ENCODE results near the gene PHC2. TPM values are rescaled to one million over a fixed set of nuclear protein-coding genes. Genes with fewer than 3 reads are reported as not detected.

The PHC2 gene
- total RNA-seq, 4 donors from 2014 or later, result 52.7 to 68.9 (median 59.8) TPM

- intact Hi-C loops (cut with DNase I; ENCODE audit: low total_unique reads), result no loop called here
- peak overlapping the region; percentile 61 to 98 (median 96) for H3K27ac ChIP-seq
- peaks cover 23 to 71% (median 56%) of the 10 kb centered on the region in 4 donors for H3K4me1 ChIP-seq
- H3K36me3 ChIP-seq, result peaks cover 0 to 28% (median 15%) of the 10 kb centered on the region in 4 donors
- peak; percentile 55 for DNase-seq
- no peaks in the 10 kb centered on the region for H3K9me3 ChIP-seq
- TF ChIP-seq CTCF (IDR thresholded peaks at IDR 0.05), result no peak
- TF ChIP-seq POLR2AphosphoS5 (IDR thresholded peaks at IDR 0.05), result peak in 1 of 3 donors; percentile 24
- no peak for TF ChIP-seq POLR2A (IDR thresholded peaks at IDR 0.05)
- TF ChIP-seq EP300 (IDR thresholded peaks at IDR 0.05; ENCODE audit: low read depth), result no peak
- in situ Hi-C loops (cut with MboI; ENCODE audit: low pct_ligation_motif_present in 1 of 4, low pct_unique_long_range_greater_than_20kb in 1 of 4, low sequenced_read_pairs in 3 of 4), result no loop called here
- 68% methylated on average over 17 of the region's 17 CpGs; no CpG with 5 or more reads in 1 of the 2 donors for WGBS, 2 donors (ENCODE audit: low coverage in 1 of 2)
- no peaks in the 10 kb centered on the region for H3K27me3 ChIP-seq
- peak overlapping the region in 1 of 4 donors; percentile 7 for H3K4me3 ChIP-seq
These were observed 96.8 kb downstream of the PHC2 start for GRCh38 chr1:33334081-33334552.

- peaks cover 13 to 68% (median 52%) of the 10 kb centered on the region in 4 donors for H3K4me1 ChIP-seq
- WGBS, 2 donors (ENCODE audit: low coverage in 1 of 2), result 88% methylated on average over 5 of the region's 5 CpGs; no CpG with 5 or more reads in 1 of the 2 donors
- H3K27me3 ChIP-seq, result no peaks in the 10 kb centered on the region
- TF ChIP-seq CTCF (IDR thresholded peaks at IDR 0.05) (no peak), POLR2A (IDR thresholded peaks at IDR 0.05) (no peak), POLR2AphosphoS5 (IDR thresholded peaks at IDR 0.05) (no peak), EP300 (IDR thresholded peaks at IDR 0.05; ENCODE audit: low read depth) (no peak)
- peaks cover 0 to 40% (median 21%) of the 10 kb centered on the region in 4 donors for H3K36me3 ChIP-seq
- peak overlapping the region; percentile 61 to 98 (median 96) for H3K27ac ChIP-seq
- in situ Hi-C loops (cut with MboI; ENCODE audit: low pct_ligation_motif_present in 1 of 4, low pct_unique_long_range_greater_than_20kb in 1 of 4, low sequenced_read_pairs in 3 of 4), result no loop called here
- no peaks in the 10 kb centered on the region for H3K9me3 ChIP-seq
- H3K4me3 ChIP-seq, result no peak overlapping the region
- no peak for DNase-seq
- intact Hi-C loops (cut with DNase I; ENCODE audit: low total_unique reads), result no loop called here
These were observed 98.0 kb downstream of the PHC2 start for GRCh38 chr1:33332881-33333280.

GRCh38 chr1:33332357-33332789, 98.5 kb downstream of the PHC2 start:
- DNase-seq, result no peak
- TF ChIP-seq POLR2AphosphoS5 (IDR thresholded peaks at IDR 0.05), result no peak
- TF ChIP-seq CTCF (IDR thresholded peaks at IDR 0.05), result no peak
- no peak for TF ChIP-seq EP300 (IDR thresholded peaks at IDR 0.05; ENCODE audit: low read depth)
- TF ChIP-seq POLR2A (IDR thresholded peaks at IDR 0.05), result no peak
- 88% methylated on average over 10 of the region's 10 CpGs; no CpG with 5 or more reads in 1 of the 2 donors for WGBS, 2 donors (ENCODE audit: low coverage in 1 of 2)
- in situ Hi-C loops (cut with MboI; ENCODE audit: low pct_ligation_motif_present in 1 of 4, low pct_unique_long_range_greater_than_20kb in 1 of 4, low sequenced_read_pairs in 3 of 4), result no loop called here
- H3K4me1 ChIP-seq, result peaks cover 9 to 68% (median 53%) of the 10 kb centered on the region in 4 donors
- no peaks in the 10 kb centered on the region for H3K9me3 ChIP-seq
- peak overlapping the region; percentile 61 to 98 (median 96) for H3K27ac ChIP-seq
- H3K36me3 ChIP-seq, result peaks cover 0 to 45% (median 24%) of the 10 kb centered on the region in 4 donors
- no peaks in the 10 kb centered on the region for H3K27me3 ChIP-seq
- intact Hi-C loops (cut with DNase I; ENCODE audit: low total_unique reads), result no loop called here
- H3K4me3 ChIP-seq, result no peak overlapping the region

GRCh38 chr1:33331444-33332356, 99.2 kb downstream of the PHC2 start:
- Histone ChIP-seq H3K9me3 (no peaks in the 10 kb centered on the region), H3K27ac (peak overlapping the region; percentile 61 to 98 (median 96)), H3K36me3 (peaks cover 0 to 52% (median 27%) of the 10 kb centered on the region in 4 donors), H3K4me1 (peaks cover 9 to 66% (median 48%) of the 10 kb centered on the region in 4 donors), H3K4me3 (no peak overlapping the region), H3K27me3 (no peaks in the 10 kb centered on the region)
- in situ Hi-C loops (cut with MboI; ENCODE audit: low pct_ligation_motif_present in 1 of 4, low pct_unique_long_range_greater_than_20kb in 1 of 4, low sequenced_read_pairs in 3 of 4), result no loop called here
- intact Hi-C loops (cut with DNase I; ENCODE audit: low total_unique reads), result no loop called here
- no peak for DNase-seq
- TF ChIP-seq CTCF (IDR thresholded peaks at IDR 0.05) (no peak), EP300 (IDR thresholded peaks at IDR 0.05; ENCODE audit: low read depth) (no peak), POLR2A (IDR thresholded peaks at IDR 0.05) (no peak), POLR2AphosphoS5 (IDR thresholded peaks at IDR 0.05) (no peak)
- WGBS, 2 donors (ENCODE audit: low coverage in 1 of 2), result 57 to 78% methylated on average over 1 to 10 of the region's 10 CpGs
